ENCODE data around the gene PHF23. TPM values are rescaled to one million over a fixed set of nuclear protein-coding genes. Genes with fewer than 3 reads are reported as not detected.

PHF23 gene
- total RNA-seq, 2 experiments from 2014 or later, result 28.1 to 28.8 TPM

DNA sequence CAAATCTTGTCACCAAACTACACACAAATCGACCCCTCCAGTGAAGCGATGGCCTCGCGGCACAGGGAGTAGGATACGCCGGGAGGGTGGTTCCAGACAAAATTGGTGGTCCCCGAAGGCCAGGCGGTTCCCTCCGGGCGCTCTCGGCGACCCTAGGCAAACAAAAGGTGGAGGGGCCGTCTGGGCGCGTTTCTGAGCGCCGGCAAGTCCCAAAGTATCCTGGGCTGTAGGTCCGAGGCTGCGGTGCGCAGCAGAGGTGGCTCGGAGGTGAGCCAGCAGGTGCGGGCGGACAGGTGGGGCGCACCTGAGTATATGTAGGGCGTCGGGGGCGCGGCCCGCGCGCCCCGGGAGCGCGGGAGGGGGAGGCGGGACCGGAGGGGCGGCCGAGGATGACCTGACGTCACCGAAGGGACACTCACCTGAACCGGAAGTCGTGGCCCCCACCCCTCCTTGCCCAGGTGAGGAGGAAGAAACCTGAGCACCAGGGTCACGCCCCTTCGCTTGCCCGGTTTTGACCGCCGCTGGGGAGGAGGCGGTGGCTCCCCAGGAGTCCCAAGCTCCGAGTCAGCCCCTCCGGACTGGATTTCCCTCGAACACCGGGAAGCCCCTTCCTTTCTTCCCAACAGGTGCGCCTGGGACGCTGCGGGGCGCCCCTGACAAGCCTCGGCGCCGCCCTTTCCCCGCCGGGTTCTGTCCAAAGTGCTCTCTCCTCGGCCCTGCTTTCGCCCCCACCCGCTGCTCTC, 23.1 kb upstream of the PHF23 start, which contains the start of gene CLDN7:
CLDN7 (minus strand) TSS at position 287 of the 743 bp plus-strand sequence. CDS start 435 bp downstream, outside the sequence.
- Mint-ChIP-seq H3K27me3 (peaks cover 18% of the 10 kb centered on the region), H3K36me3 (peaks cover 6% of the 10 kb centered on the region), H3K9me3 (no peaks in the 10 kb centered on the region), H3K27ac (peak within 1 kb of the TSS; percentile 38), H3K4me1 (peaks cover 41% of the 10 kb centered on the region), H3K4me3 (peak within 1 kb of the TSS; percentile 66)
- DNase-seq, result no peak

DNA sequence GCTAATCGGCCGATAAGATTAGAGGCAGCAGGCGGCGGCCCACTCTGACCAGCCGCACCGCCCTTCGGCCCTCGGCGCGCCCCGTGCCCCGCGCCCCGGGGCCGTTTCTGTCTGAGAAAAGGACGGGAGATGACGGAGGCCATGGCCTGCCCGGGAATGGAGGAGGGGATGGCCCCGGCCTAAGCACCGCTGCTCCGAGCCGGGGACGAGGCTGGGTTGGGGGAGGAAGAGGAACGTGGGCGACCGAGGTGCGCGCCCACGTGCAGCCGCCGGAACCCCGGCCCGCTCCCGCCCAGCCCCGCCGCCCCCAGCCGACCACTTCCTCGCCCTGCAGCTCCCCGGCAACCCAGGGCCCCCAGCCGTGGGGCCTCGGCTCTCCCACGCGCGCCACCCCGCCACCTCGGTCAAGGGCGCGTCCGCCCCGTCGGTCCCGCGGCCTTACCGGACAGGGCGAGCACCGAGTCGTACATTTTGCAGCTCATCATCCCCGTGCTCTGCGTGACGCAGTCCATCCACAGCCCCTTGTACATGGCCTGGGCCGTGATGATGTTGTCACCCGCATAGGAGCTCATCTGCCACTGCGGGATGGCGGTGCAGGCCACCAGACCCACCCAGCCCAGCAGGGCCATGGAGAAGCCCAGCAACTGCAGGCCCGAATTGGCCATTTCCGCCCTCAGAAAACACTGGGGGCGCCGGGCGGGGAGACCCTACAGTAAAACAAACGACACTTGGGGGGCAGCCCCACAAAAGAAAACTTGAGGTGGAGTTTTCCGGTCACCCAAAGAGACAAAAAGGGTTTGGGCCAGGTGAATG, 22.3 kb upstream of the PHF23 start:
- H3K36me3 Mint-ChIP-seq, result peaks cover 10% of the 10 kb centered on the region
- H3K4me3 Mint-ChIP-seq, result peak overlapping the region; percentile 64
- DNase-seq, result peak; percentile 21
- peaks cover 18% of the 10 kb centered on the region for H3K27me3 Mint-ChIP-seq
- peaks cover 41% of the 10 kb centered on the region for H3K4me1 Mint-ChIP-seq
- peak overlapping the region; percentile 38 for H3K27ac Mint-ChIP-seq
- no peaks in the 10 kb centered on the region for H3K9me3 Mint-ChIP-seq

- Mint-ChIP-seq H3K27ac (no peak overlapping the region), H3K36me3 (peaks cover 16% of the 10 kb centered on the region), H3K4me1 (peaks cover 41% of the 10 kb centered on the region), H3K9me3 (no peaks in the 10 kb centered on the region), H3K4me3 (peak overlapping the region; percentile 59), H3K27me3 (peaks cover 18% of the 10 kb centered on the region)
- peak; percentile 50 for DNase-seq
Observed at GRCh38 chr17:7260651-7261378, 21.6 kb upstream of the PHF23 start.

DNA sequence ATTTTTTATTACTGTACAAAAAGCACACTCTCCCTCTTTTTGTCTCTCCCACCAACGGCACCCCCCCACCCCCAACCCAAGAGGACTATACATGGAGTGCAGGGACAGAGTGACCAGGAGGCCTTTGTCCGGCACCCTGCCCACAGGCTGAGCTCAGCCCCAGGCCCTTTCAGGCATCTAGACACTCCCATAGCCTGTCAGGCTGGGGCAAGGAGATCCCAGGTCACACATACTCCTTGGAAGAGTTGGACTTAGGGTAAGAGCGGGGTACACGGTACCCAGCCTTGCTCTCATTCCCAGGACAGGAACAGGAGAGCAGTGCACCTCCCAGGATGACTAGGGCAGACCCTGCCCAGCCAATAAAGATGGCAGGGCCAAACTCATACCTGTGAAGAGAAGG, 20.9 kb upstream of the PHF23 start:
- Mint-ChIP-seq H3K9me3 (no peaks in the 10 kb centered on the region), H3K27me3 (peaks cover 18% of the 10 kb centered on the region), H3K36me3 (peaks cover 16% of the 10 kb centered on the region), H3K4me1 (peaks cover 41% of the 10 kb centered on the region), H3K27ac (peak overlapping the region; percentile 71), H3K4me3 (no peak overlapping the region)
- DNase-seq, result no peak

DNA sequence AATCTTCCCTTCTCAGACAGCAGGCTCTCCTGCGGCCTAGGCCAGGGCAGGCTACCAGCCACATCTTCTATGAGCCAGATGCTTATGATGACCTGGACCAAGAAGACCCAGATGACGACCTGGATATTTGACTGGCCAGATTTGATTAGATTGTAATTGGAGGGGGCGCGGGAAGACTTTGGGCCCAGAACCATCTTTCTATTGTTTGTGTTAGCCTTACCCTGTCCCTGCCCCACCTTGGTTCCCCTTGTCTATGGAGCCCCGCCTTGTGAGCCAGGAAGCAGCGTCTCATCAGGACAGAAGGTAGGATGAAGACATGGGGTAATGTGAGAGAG, 20.3 kb upstream of the PHF23 start:
- H3K4me1 Mint-ChIP-seq, result peaks cover 41% of the 10 kb centered on the region
- H3K4me3 Mint-ChIP-seq, result no peak overlapping the region

DNA sequence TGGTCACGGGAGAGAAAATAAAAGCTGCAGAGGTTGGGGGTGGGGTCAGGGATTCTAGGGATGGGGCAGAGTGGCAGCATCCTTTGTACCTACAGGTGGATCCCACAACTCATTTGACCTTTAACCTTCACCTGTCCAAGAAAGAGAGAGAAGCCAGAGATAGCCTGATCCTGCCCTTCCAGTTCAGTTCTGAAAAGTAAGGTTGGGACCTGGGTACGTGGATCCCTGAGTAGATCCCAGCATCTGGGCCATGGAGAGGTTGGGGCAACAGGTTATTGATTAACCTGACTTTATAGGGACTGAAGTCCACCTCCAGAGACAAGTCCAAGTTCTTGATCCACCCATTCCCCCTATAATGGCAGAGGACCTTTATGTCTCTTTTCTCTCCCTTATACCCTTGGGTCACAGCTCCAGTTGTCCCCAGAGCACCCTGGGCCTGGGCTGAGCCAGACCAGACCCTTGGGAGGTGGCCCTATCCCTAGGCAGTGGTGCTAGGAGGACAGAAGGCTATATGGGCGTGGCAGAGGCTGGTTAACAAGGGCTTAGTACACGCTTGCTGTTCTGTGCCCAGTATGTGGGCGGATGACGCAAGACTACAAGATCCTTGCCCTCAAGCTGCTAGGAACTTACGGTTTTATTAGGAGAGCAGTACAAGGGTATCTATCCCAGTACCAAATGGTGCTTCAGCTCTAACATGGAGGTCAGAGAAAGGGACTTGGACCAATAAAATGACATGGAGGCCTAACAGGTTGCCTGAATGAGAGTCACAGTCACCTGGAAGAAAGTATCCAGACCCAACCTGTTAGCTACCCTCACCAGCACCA, 19.7 kb upstream of the PHF23 start:
- peaks cover 14% of the 10 kb centered on the region for H3K27me3 Mint-ChIP-seq
- H3K4me1 Mint-ChIP-seq, result peaks cover 42% of the 10 kb centered on the region
- peaks cover 26% of the 10 kb centered on the region for H3K36me3 Mint-ChIP-seq
- H3K9me3 Mint-ChIP-seq, result no peaks in the 10 kb centered on the region
- H3K27ac Mint-ChIP-seq, result peak overlapping the region; percentile 68
- no peak for DNase-seq
- no peak overlapping the region for H3K4me3 Mint-ChIP-seq

More for the DNA sequence above, 20.3 kb upstream of the PHF23 start:
- Mint-ChIP-seq H3K27me3 (peaks cover 18% of the 10 kb centered on the region), H3K36me3 (peaks cover 22% of the 10 kb centered on the region), H3K9me3 (no peaks in the 10 kb centered on the region), H3K27ac (peak overlapping the region; percentile 68)
- DNase-seq, result no peak

- Mint-ChIP-seq H3K27me3 (no peaks in the 10 kb centered on the region), H3K9me3 (no peaks in the 10 kb centered on the region), H3K4me1 (peaks cover 34% of the 10 kb centered on the region), H3K27ac (peak overlapping the region; percentile 63), H3K36me3 (peaks cover 31% of the 10 kb centered on the region), H3K4me3 (no peak overlapping the region)
- DNase-seq, result no peak
Observed at GRCh38 chr17:7256766-7257456, 17.7 kb upstream of the PHF23 start.

DNA sequence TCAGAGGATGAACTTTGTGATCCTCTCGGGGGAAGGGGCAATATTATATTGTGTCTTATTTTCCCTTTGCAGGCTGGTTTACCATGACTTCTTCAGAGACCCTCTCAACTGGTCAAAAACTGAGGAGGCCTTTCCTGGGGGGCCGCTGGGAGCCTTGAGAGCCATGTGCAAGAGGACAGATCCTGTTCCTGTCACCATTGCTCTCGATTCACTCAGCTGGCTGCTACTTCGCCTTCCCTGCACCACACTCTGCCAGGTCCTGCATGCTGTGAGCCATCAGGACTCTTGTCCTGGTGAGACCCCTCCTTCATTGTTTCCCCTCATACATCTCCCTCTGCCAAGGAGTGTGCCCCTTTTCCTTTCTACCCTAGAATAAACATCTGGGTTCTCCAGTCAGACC, 15.3 kb upstream of the PHF23 start:
- peaks cover 29% of the 10 kb centered on the region for H3K4me1 Mint-ChIP-seq
- peaks cover 36% of the 10 kb centered on the region for H3K36me3 Mint-ChIP-seq
- H3K27ac Mint-ChIP-seq, result no peak overlapping the region
- peak overlapping the region; percentile 8 for H3K4me3 Mint-ChIP-seq
- H3K27me3 Mint-ChIP-seq, result no peaks in the 10 kb centered on the region
- DNase-seq, result no peak
- H3K9me3 Mint-ChIP-seq, result no peaks in the 10 kb centered on the region

- H3K4me3 Mint-ChIP-seq, result peak overlapping the region; percentile 93
- H3K36me3 Mint-ChIP-seq, result peaks cover 39% of the 10 kb centered on the region
- DNase-seq, result no peak
- peak overlapping the region; percentile 100 for H3K27ac Mint-ChIP-seq
- peaks cover 29% of the 10 kb centered on the region for H3K4me1 Mint-ChIP-seq
- no peaks in the 10 kb centered on the region for H3K27me3 Mint-ChIP-seq
- no peaks in the 10 kb centered on the region for H3K9me3 Mint-ChIP-seq
Observed at GRCh38 chr17:7253082-7253481, 13.8 kb upstream of the PHF23 start.

DNA sequence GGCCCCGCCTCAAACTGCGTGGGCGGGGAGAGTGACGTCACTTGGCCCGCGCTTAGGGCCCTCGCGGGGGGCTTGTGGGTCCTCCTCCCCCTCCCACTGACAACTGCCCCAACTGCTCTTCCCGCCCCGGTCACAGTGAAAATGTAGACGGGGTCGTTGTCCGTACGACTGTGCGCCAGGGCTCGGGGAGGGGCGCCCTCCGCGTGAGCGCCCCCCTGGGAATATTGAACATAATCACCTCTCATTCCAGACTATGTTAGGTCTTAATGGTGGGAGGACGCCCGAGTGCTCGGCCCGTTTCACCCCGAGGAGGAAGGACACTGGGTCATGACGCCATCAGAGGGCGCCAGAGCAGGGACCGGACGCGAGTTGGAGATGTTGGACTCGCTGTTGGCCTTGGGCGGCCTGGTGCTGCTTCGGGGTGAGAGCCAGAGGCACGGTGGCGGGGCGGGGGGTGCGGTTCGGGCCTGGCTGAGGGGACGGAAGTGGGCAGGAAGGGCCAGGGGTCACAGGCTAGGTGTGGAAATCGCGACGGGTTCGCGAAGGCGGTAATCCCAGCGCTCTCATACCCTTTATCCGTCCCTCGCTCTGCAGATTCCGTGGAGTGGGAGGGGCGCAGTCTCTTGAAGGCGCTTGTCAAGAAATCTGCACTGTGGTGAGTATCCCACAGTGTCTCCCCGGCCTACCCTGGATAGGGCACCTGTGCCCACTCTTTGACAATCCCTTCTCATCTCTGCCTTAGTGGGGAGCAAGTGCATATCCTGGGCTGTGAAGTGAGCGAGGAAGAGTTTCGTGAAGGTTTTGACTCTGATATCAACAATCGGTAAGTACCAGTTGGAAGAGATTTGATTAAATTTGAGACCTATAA, 13.2 kb upstream of the PHF23 start, which contains the start of gene ELP5:
ELP5 (plus strand) TSS at position 40 of the 868 bp plus-strand sequence; CDS start at position 376, 336 bp downstream.
- Mint-ChIP-seq H3K4me3 (peak within 1 kb of the TSS; percentile 97), H3K27me3 (no peaks in the 10 kb centered on the region), H3K9me3 (no peaks in the 10 kb centered on the region), H3K4me1 (peaks cover 29% of the 10 kb centered on the region), H3K36me3 (peaks cover 39% of the 10 kb centered on the region), H3K27ac (peak within 1 kb of the TSS; percentile 100)
- DNase-seq, result peak; percentile 91

DNA sequence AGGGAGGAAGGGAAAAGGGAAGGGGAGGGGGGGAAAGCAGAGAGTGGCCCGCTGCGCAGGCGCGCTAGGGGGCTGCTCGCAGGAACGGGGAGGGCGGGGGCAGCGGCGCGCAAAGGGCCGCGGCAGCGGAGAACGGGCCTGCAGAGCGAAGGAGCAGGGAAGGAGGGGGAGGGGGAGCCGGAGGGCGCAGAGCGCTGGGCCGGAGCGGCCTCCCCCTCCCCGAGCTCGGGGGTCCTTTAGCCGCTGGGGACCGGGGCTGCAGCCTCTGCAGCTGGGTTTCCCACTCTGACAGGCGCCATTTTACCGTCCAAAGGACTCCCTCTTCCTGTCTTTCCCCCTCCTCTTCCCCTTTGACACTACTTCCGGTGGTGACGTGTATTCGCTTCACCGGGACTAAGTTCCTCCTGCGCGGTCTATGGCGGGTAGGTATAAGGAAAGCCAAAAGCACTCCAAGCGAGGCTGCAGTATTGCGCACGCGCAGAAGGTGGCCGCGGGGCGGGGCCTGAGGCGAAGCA, 12.5 kb upstream of the PHF23 start, which contains the start of gene CTDNEP1:
CTDNEP1 (minus strand) TSS at position 74 of the 515 bp plus-strand sequence. CDS start 438 bp downstream, outside the sequence.
- H3K4me1 Mint-ChIP-seq, result peaks cover 32% of the 10 kb centered on the region
- peaks cover 37% of the 10 kb centered on the region for H3K36me3 Mint-ChIP-seq
- H3K27ac Mint-ChIP-seq, result peak within 1 kb of the TSS; percentile 100
- peak; percentile 97 for DNase-seq
- peak within 1 kb of the TSS; percentile 97 for H3K4me3 Mint-ChIP-seq
- H3K27me3 Mint-ChIP-seq, result no peaks in the 10 kb centered on the region
- H3K9me3 Mint-ChIP-seq, result no peaks in the 10 kb centered on the region

DNA sequence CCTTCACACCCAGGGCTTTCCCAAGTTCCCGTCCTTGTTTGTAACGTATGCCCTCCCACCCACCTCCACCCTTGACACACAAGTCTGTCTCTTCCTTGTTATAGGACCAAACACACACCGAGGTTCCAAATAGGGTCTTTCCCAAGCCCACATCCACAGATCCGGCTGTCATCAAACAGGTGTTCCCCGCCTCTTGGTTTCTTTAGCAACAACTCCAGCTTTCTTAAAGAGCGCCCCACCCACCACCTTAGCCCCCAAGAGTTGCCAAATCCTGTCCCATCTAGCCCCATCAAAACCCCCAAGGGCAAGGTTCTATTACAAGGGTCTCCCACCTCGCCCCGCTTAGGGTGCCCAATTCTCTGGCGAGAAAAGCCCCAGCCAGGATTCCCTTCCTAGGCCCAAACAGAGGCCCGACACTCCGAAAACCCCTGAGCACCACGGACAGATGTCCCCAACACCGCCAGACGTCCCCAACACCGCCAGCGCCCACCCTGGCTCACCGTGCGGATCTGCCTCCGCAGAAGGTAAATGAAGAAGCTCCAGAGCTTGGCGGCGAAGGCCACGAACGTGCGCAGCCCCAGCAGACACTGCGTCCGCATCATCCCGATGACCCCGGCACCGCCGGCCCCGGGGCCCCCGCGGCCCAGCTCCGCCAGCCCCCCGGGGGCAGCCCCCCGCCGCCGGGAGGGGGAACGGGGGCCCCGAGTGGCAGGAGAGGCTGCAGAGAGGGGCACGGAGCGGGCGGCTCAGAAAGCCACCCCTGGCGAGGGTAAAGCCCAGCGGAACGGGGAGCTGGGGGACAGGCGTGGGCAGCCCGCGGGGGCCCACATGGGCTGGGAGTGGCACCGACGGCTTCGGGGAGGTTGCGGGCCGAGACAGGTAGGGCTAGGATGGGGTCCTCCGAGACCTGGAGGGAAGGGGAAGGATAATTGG, 11.7 kb upstream of the PHF23 start:
- H3K4me1 Mint-ChIP-seq, result peaks cover 36% of the 10 kb centered on the region

More for the DNA sequence above, 11.7 kb upstream of the PHF23 start:
- no peak for DNase-seq
- Mint-ChIP-seq H3K36me3 (peaks cover 36% of the 10 kb centered on the region), H3K4me3 (peak overlapping the region; percentile 97), H3K27me3 (no peaks in the 10 kb centered on the region), H3K9me3 (no peaks in the 10 kb centered on the region), H3K27ac (peak overlapping the region; percentile 100)
